Liver (tissue), 3 donors: Measurements from ENCODE around the gene DOCK9.

ENCODE experiments used
- ATF3 ChIP-seq: IDR thresholded peaks from 2 replicates; pipeline ENCODE4 v1.6.1; 2016; ENCODE audit warnings: antibody characterized with exemption
- GABPA ChIP-seq, 2 donors: IDR thresholded peaks in 1 of 2; conservative IDR thresholded peaks in 1 of 2; 2 replicates each; pipeline ENCODE4 v1.6.1; 2016; ENCODE audit warnings: antibody characterized with exemption in 2 of 2, mild to moderate bottlenecking in 1 of 2, moderate library complexity in 1 of 2
- HNF4G ChIP-seq: IDR thresholded peaks from 2 replicates; pipeline ENCODE4 v1.6.1; 2016; ENCODE audit warnings: antibody characterized with exemption
- JUND ChIP-seq, 2 donors: IDR thresholded peaks; 2 replicates each; pipeline ENCODE4 v1.6.1; 2016; ENCODE audit warnings: antibody characterized with exemption in 2 of 2
- YY1 ChIP-seq: IDR thresholded peaks from 2 replicates; pipeline ENCODE4 v1.6.1; 2016; ENCODE audit warnings: antibody characterized with exemption, mild to moderate bottlenecking
- ZBTB33 ChIP-seq: IDR thresholded peaks from 2 replicates; pipeline ENCODE4 v1.6.1; 2016; ENCODE audit warnings: antibody characterized with exemption
- TF ChIP-seq, protein P1 (sequence below): fragments of 150-350 bp; IDR thresholded peaks from 2 replicates; pipeline ENCODE4 v1.5.1; 2017; ENCODE audit warnings: improper control_type of control experiment, low read depth, low read length; ENCODE audit not compliant: missing input control
- TF ChIP-seq, protein P2 (sequence below): IDR thresholded peaks from 2 replicates; pipeline ENCODE4 v1.6.1; 2016; ENCODE audit warnings: antibody characterized with exemption, mild to moderate bottlenecking
- donor health status: healthy.
- donor health status: healthy.

DNA sequence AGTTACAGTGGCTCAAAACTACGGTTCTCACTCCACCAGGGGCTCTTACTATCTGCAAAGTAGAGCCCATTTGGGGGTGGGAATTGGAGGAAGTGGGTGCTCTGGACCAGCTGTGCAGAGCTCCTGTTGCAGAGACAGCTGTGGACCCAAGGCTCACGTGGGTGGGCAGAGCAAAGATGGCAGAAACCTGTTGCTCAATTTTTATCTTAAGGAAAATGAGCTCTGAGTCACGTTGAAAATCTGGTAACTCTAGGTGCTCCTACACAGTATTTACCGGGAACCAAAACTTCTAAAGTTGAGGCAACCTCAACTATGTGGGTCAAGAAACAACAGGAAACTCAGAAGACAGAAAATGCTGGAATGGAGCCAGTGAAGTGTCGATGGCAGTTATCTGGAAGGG, 195.2 kb downstream of the DOCK9 start:
- TF ChIP-seq, protein P1, sequence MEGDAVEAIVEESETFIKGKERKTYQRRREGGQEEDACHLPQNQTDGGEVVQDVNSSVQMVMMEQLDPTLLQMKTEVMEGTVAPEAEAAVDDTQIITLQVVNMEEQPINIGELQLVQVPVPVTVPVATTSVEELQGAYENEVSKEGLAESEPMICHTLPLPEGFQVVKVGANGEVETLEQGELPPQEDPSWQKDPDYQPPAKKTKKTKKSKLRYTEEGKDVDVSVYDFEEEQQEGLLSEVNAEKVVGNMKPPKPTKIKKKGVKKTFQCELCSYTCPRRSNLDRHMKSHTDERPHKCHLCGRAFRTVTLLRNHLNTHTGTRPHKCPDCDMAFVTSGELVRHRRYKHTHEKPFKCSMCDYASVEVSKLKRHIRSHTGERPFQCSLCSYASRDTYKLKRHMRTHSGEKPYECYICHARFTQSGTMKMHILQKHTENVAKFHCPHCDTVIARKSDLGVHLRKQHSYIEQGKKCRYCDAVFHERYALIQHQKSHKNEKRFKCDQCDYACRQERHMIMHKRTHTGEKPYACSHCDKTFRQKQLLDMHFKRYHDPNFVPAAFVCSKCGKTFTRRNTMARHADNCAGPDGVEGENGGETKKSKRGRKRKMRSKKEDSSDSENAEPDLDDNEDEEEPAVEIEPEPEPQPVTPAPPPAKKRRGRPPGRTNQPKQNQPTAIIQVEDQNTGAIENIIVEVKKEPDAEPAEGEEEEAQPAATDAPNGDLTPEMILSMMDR: no peak
- TF ChIP-seq, protein P2, sequence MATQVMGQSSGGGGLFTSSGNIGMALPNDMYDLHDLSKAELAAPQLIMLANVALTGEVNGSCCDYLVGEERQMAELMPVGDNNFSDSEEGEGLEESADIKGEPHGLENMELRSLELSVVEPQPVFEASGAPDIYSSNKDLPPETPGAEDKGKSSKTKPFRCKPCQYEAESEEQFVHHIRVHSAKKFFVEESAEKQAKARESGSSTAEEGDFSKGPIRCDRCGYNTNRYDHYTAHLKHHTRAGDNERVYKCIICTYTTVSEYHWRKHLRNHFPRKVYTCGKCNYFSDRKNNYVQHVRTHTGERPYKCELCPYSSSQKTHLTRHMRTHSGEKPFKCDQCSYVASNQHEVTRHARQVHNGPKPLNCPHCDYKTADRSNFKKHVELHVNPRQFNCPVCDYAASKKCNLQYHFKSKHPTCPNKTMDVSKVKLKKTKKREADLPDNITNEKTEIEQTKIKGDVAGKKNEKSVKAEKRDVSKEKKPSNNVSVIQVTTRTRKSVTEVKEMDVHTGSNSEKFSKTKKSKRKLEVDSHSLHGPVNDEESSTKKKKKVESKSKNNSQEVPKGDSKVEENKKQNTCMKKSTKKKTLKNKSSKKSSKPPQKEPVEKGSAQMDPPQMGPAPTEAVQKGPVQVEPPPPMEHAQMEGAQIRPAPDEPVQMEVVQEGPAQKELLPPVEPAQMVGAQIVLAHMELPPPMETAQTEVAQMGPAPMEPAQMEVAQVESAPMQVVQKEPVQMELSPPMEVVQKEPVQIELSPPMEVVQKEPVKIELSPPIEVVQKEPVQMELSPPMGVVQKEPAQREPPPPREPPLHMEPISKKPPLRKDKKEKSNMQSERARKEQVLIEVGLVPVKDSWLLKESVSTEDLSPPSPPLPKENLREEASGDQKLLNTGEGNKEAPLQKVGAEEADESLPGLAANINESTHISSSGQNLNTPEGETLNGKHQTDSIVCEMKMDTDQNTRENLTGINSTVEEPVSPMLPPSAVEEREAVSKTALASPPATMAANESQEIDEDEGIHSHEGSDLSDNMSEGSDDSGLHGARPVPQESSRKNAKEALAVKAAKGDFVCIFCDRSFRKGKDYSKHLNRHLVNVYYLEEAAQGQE: no peak
- no peak for TF ChIP-seq GABPA (IDR thresholded peaks at IDR 0.05 in 1 of 2, conservative IDR thresholded peaks at IDR 0.05 in 1 of 2)
- no peak for TF ChIP-seq ATF3
- TF ChIP-seq YY1: no peak
- TF ChIP-seq HNF4G: no peak
- TF ChIP-seq JUND (IDR thresholded peaks at IDR 0.05): no peak
- TF ChIP-seq ZBTB33: no peak
